ENCODE measurements around the gene ROR1.

The ROR1 gene

DNA sequence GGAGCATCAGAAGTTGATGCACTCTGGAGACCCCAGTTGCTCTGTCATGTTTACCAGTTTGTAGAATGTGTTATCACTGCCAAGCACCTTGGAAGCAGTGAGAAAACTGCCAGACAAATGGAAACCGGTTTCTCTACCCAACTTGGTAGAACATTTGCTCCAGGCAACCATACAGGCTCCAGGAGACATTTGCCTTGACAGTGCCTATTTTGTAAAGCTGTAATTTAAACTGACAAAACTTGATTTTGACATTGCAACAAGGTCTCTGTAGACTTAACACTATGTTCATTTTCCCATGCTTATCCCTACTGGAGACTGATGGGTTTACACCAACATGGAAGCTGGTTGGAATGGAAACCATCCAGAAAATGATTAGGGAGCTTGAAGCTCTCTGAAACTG is 97.6 kb downstream of the ROR1 start:
- peaks cover 10% of the 10 kb centered on the region for H3K27me3 ChIP-seq (ENCODE audit: insufficient read depth, low read length, poor library complexity)
- no peaks in the 10 kb centered on the region for H3K4me1 ChIP-seq (ENCODE audit: insufficient read depth, low read length)
- H3K36me3 ChIP-seq (ENCODE audit: insufficient read depth, low read length) = no peaks in the 10 kb centered on the region
- no peaks in the 10 kb centered on the region for H3K79me2 ChIP-seq (ENCODE audit: insufficient read depth, low read length)
- no peak overlapping the region for H3K9ac ChIP-seq (ENCODE audit: low read depth, low read length)
- DNase-seq = no peak
- H4K20me1 ChIP-seq (ENCODE audit: insufficient read depth, low read length) = no peaks in the 10 kb centered on the region
- no peak for ATAC-seq (ENCODE audit: insufficient read depth, low read depth)
- H2AFZ ChIP-seq (ENCODE audit: low read depth, low read length) = no peak overlapping the region
- H3K4me2 ChIP-seq (ENCODE audit: insufficient read depth, low read length) = no peak overlapping the region
- H3K9me3 ChIP-seq (ENCODE audit: insufficient read depth, low read length, severe bottlenecking) = no peaks in the 10 kb centered on the region
- H3K4me3 ChIP-seq (ENCODE audit: low read depth in 1 of 2, low read length in 2 of 2) = no peak overlapping the region
- H3K27ac ChIP-seq (ENCODE audit: low read length) = no peak overlapping the region
- TF ChIP-seq, protein P1, sequence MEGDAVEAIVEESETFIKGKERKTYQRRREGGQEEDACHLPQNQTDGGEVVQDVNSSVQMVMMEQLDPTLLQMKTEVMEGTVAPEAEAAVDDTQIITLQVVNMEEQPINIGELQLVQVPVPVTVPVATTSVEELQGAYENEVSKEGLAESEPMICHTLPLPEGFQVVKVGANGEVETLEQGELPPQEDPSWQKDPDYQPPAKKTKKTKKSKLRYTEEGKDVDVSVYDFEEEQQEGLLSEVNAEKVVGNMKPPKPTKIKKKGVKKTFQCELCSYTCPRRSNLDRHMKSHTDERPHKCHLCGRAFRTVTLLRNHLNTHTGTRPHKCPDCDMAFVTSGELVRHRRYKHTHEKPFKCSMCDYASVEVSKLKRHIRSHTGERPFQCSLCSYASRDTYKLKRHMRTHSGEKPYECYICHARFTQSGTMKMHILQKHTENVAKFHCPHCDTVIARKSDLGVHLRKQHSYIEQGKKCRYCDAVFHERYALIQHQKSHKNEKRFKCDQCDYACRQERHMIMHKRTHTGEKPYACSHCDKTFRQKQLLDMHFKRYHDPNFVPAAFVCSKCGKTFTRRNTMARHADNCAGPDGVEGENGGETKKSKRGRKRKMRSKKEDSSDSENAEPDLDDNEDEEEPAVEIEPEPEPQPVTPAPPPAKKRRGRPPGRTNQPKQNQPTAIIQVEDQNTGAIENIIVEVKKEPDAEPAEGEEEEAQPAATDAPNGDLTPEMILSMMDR (IDR thresholded peaks at IDR 0.05; ENCODE audit: borderline replicate concordance, extremely low read depth, low read length, poor library complexity, severe bottlenecking) = no peak
- TF ChIP-seq EZH2 (IDR thresholded peaks at IDR 0.05; ENCODE audit: borderline replicate concordance, low read depth, low read length, severe bottlenecking) = no peak

DNA sequence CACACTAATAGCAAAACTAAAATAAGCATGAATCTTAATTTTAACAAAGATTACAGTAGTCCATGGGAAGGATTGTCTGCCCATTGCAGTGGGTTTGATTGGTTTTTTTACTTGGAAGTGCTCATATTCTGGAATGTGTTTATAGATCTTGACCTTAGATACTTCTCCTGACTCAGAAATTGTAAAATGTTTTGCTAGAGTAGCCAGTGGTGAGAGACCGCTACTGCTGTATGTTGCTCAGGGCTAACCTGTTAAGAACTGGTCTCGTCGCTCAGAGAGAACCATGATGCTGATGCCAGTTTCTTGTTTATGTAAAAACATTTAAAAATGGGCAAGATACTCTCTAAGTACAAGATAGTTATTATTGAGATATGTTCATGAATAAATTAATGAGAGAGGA is 99.9 kb downstream of the ROR1 start:
- H3K4me1 ChIP-seq (ENCODE audit: insufficient read depth, low read length) = no peaks in the 10 kb centered on the region
- no peak overlapping the region for H2AFZ ChIP-seq (ENCODE audit: low read depth, low read length)
- H3K9me3 ChIP-seq (ENCODE audit: insufficient read depth, low read length, severe bottlenecking) = no peaks in the 10 kb centered on the region
- no peak overlapping the region for H3K27ac ChIP-seq (ENCODE audit: low read length)
- no peaks in the 10 kb centered on the region for H3K36me3 ChIP-seq (ENCODE audit: insufficient read depth, low read length)
- no peak overlapping the region for H3K4me2 ChIP-seq (ENCODE audit: insufficient read depth, low read length)
- H3K79me2 ChIP-seq (ENCODE audit: insufficient read depth, low read length) = no peaks in the 10 kb centered on the region
- no peak overlapping the region for H3K9ac ChIP-seq (ENCODE audit: low read depth, low read length)
- TF ChIP-seq EZH2 (IDR thresholded peaks at IDR 0.05; ENCODE audit: borderline replicate concordance, low read depth, low read length, severe bottlenecking) = no peak
- TF ChIP-seq, protein P1 (IDR thresholded peaks at IDR 0.05; ENCODE audit: borderline replicate concordance, extremely low read depth, low read length, poor library complexity, severe bottlenecking) = no peak
- no peak for ATAC-seq (ENCODE audit: insufficient read depth, low read depth)
- no peak overlapping the region for H3K4me3 ChIP-seq (ENCODE audit: low read depth in 1 of 2, low read length in 2 of 2)
- DNase-seq = no peak
- no peaks in the 10 kb centered on the region for H4K20me1 ChIP-seq (ENCODE audit: insufficient read depth, low read length)
- H3K27me3 ChIP-seq (ENCODE audit: insufficient read depth, low read length, poor library complexity) = peaks cover 10% of the 10 kb centered on the region

DNA sequence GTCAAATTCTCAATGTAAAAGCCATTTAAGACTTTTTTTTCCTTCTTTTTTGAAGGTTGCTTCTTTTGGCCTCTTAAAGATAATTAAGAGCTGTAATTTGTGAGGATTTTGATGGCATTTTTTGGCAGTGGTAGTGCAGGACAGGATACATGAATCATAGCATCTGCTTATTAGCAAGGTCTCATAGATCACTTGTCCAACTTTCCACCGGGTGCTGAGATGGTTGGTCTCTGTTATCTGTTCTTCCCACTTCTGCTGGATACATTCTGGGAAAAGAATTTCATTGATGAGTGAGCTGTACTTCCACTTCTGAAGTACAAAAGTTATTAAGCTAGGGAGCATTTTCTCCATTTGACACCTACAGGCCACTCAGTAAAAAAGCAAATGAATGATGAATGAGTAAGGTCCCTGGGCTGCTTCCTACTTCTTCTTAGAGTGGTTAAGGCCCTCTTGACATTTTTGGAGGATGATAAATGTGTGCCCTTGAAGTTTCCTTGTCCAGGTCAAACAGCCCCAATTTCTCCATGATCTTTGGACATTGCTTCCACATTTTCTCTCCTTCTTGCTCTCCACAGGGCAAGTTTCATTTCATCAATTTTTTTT is 100.6 kb downstream of the ROR1 start:
- H3K27me3 ChIP-seq (ENCODE audit: insufficient read depth, low read length, poor library complexity) = peaks cover 10% of the 10 kb centered on the region
- no peak overlapping the region for H3K4me3 ChIP-seq (ENCODE audit: low read depth in 1 of 2, low read length in 2 of 2)
- H3K79me2 ChIP-seq (ENCODE audit: insufficient read depth, low read length) = no peaks in the 10 kb centered on the region
- no peak for TF ChIP-seq EZH2 (IDR thresholded peaks at IDR 0.05; ENCODE audit: borderline replicate concordance, low read depth, low read length, severe bottlenecking)
- TF ChIP-seq, protein P1 (IDR thresholded peaks at IDR 0.05; ENCODE audit: borderline replicate concordance, extremely low read depth, low read length, poor library complexity, severe bottlenecking) = no peak
- H2AFZ ChIP-seq (ENCODE audit: low read depth, low read length) = no peak overlapping the region
- no peak overlapping the region for H3K9ac ChIP-seq (ENCODE audit: low read depth, low read length)
- H4K20me1 ChIP-seq (ENCODE audit: insufficient read depth, low read length) = no peaks in the 10 kb centered on the region
- H3K4me1 ChIP-seq (ENCODE audit: insufficient read depth, low read length) = no peaks in the 10 kb centered on the region
- no peak overlapping the region for H3K27ac ChIP-seq (ENCODE audit: low read length)
- no peak for DNase-seq
- no peaks in the 10 kb centered on the region for H3K9me3 ChIP-seq (ENCODE audit: insufficient read depth, low read length, severe bottlenecking)
- no peak for ATAC-seq (ENCODE audit: insufficient read depth, low read depth)
- H3K4me2 ChIP-seq (ENCODE audit: insufficient read depth, low read length) = no peak overlapping the region
- H3K36me3 ChIP-seq (ENCODE audit: insufficient read depth, low read length) = no peaks in the 10 kb centered on the region
